GM10248 (cell line): ENCODE measurements around the gene NPAS4.

Source experiments
- CTCF ChIA-PET: fragments of 300-600 bp; sonication (Branson Sonifier 250); formaldehyde crosslinking; extraction: SDS; loops from one replicate; lab custom pipeline; 2021; ENCODE audit warnings: antibody characterized with exemption; lab: Yijun Ruan, JAX
- POLR2A ChIA-PET: fragments of 350-650 bp; sonication (Branson Sonifier 250); formaldehyde crosslinking; extraction: SDS; loops from one replicate; lab custom pipeline; 2020; ENCODE audit warnings: antibody characterized with exemption; lab: Yijun Ruan, JAX
- DNase-seq: peaks from one replicate; pipeline ENCODE4 v3.0.0; 2012; ENCODE audit errors: extremely low spot score
- CTCF ChIP-seq: IDR thresholded peaks from 2 replicates; pipeline ENCODE4 v1.5.1; 2012; ENCODE audit warnings: mild to moderate bottlenecking, low read depth; ENCODE audit errors: extremely low read depth, missing control alignments, control extremely low read depth

Gene NPAS4

GRCh38 chr11:66473167-66473566 lies 52.3 kb downstream of the NPAS4 start:
- POLR2A ChIA-PET, result no interaction called here
- no peak for TF ChIP-seq CTCF
- no peak for DNase-seq
- CTCF ChIA-PET, result interaction anchor here (1.0 kb wide), 1 partner anchor 64 kb away, joined by 3 read pairs; no protein-coding TSS in a partner anchor

GRCh38 chr11:66473608-66474515 lies 53.0 kb downstream of the NPAS4 start:
- no peak for TF ChIP-seq CTCF
- CTCF ChIA-PET, result interaction anchor here (1.0 to 1.4 kb wide), 2 partner anchors 35 to 65 kb away, joined by 3 to 4 read pairs; partner anchors contain the start of gene MRPL11
- POLR2A ChIA-PET, result no interaction called here
- DNase-seq, result no peak

GRCh38 chr11:66475349-66476172 lies 54.7 kb downstream of the NPAS4 start:
- POLR2A ChIA-PET, result no interaction called here
- CTCF ChIA-PET, result interaction anchor here (1.6 kb wide), 1 partner anchor 203 kb away, joined by 5 read pairs; the partner anchor contains the start of gene RBM4B
- no peak for DNase-seq
- TF ChIP-seq CTCF, result no peak
